MM.1S (cell line): Measurements from ENCODE around the gene SUZ12.
"Not testable (repeated sequence)": the region's sequence is repeated elsewhere in the genome, so short reads cannot be mapped to it uniquely, and the experiment has no call there.

Source experiments
- DNase-seq: peaks from one replicate; pipeline ENCODE4 v3.0.0-alpha.2; 2015
- H2AFZ ChIP-seq: fragments of 300-600 bp; sonication (generic); 2 replicates; pipeline ENCODE4 v1.6.0; 2016; ENCODE audit warnings: antibody characterized with exemption, low read length
- H3F3A ChIP-seq: fragments of 300-600 bp; sonication (generic); 2 replicates; pipeline ENCODE4 v1.6.1; 2016; ENCODE audit warnings: mild to moderate bottlenecking, antibody characterized with exemption, low read length, moderate library complexity, mixed read lengths; ENCODE audit not compliant: insufficient read depth
- H3K27ac ChIP-seq: fragments of 300-600 bp; sonication (generic); 2 replicates; pipeline ENCODE4 v1.5.1; 2016; ENCODE audit warnings: mild to moderate bottlenecking, low read length
- H3K27me3 ChIP-seq: fragments of 300-600 bp; sonication (generic); replicated peaks from 2 replicates; pipeline ENCODE4 v1.6.0; 2016; ENCODE audit warnings: low read length; ENCODE audit not compliant: insufficient read depth
- H3K36me3 ChIP-seq: fragments of 300-600 bp; sonication (generic); replicated peaks from 2 replicates; pipeline ENCODE4 v1.6.1; 2016; ENCODE audit warnings: mild to moderate bottlenecking, low read length, mixed read lengths; ENCODE audit not compliant: insufficient read depth
- H3K4me1 ChIP-seq: fragments of 300-600 bp; sonication (generic); 2 replicates; pipeline ENCODE4 v1.6.1; 2016; ENCODE audit warnings: low read length, mixed read lengths
- H3K4me2 ChIP-seq: fragments of 300-600 bp; sonication (generic); 2 replicates; pipeline ENCODE4 v1.6.0; 2016; ENCODE audit warnings: low read depth, low read length
- H3K4me3 ChIP-seq: fragments of 300-600 bp; sonication (generic); 2 replicates; pipeline ENCODE4 v1.5.1; 2016; ENCODE audit warnings: low read length, mixed read lengths
- H3K79me2 ChIP-seq: fragments of 300-600 bp; sonication (generic); 2 replicates; pipeline ENCODE4 v1.6.1; 2016; ENCODE audit warnings: mixed run types, low read length, mixed read lengths
- H3K9ac ChIP-seq: fragments of 300-600 bp; sonication (generic); 2 replicates; pipeline ENCODE4 v1.6.1; 2016; ENCODE audit warnings: low read length, mixed read lengths
- H3K9me2 ChIP-seq: fragments of 300-600 bp; sonication (generic); replicated peaks from 2 replicates; pipeline ENCODE4 v1.6.1; 2016; ENCODE audit warnings: mild to moderate bottlenecking, low read length, mixed read lengths; ENCODE audit not compliant: insufficient read depth
- H3K9me3 ChIP-seq: fragments of 300-600 bp; sonication (generic); replicated peaks from 2 replicates; pipeline ENCODE4 v1.6.1; 2016; ENCODE audit warnings: mild to moderate bottlenecking, low read length, mixed read lengths; ENCODE audit not compliant: insufficient read depth
- H4K20me1 ChIP-seq: fragments of 300-600 bp; sonication (generic); 2 replicates; pipeline ENCODE4 v1.6.1; 2016; ENCODE audit warnings: mild to moderate bottlenecking, low read length, moderate library complexity, mixed read lengths; ENCODE audit not compliant: insufficient read depth
- EZH2 ChIP-seq: fragments of 300-600 bp; sonication (generic); optimal IDR thresholded peaks from 2 replicates; pipeline ENCODE3; 2017; ENCODE audit warnings: low read depth, mild to moderate bottlenecking, antibody characterized with exemption, low read length, mixed read lengths
- EZH2phosphoT487 ChIP-seq: fragments of 300-600 bp; sonication (generic); IDR thresholded peaks from 2 replicates; pipeline ENCODE4 v1.6.1; 2018; ENCODE audit warnings: antibody characterized with exemption, low read length
- TF ChIP-seq, protein P1 (sequence below): fragments of 300-600 bp; sonication (generic); IDR thresholded peaks from 2 replicates; pipeline ENCODE4 v1.5.1; 2016; ENCODE audit warnings: antibody characterized with exemption, low read length, mixed read lengths

The SUZ12 gene

DNA sequence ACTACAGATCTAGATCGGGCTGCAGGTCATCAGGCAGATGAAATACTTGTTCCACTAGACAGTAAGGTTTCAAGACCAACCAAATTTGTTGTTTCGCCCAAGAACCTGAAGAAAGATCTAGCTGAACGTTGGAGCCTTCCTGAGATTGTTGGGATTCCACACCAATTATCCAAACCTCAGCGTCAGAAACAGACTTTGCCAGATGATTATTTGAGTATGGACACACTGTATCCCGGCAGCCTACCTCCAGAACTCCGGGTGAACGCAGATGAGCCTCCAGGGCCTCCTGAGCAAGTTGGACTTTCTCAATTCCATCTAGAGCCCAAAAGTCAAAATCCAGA is 84.8 kb downstream of the SUZ12 start:
- no peaks in the 10 kb centered on the region for H3K79me2 ChIP-seq
- no peak overlapping the region for H3K4me2 ChIP-seq
- H2AFZ ChIP-seq: no peak overlapping the region
- H3K36me3 ChIP-seq: no peaks in the 10 kb centered on the region
- H3K27ac ChIP-seq: no peak overlapping the region
- H3K4me3 ChIP-seq: no peak overlapping the region
- H3K4me1 ChIP-seq: no peaks in the 10 kb centered on the region
- H3K27me3 ChIP-seq: no peaks in the 10 kb centered on the region
- TF ChIP-seq, protein P1, sequence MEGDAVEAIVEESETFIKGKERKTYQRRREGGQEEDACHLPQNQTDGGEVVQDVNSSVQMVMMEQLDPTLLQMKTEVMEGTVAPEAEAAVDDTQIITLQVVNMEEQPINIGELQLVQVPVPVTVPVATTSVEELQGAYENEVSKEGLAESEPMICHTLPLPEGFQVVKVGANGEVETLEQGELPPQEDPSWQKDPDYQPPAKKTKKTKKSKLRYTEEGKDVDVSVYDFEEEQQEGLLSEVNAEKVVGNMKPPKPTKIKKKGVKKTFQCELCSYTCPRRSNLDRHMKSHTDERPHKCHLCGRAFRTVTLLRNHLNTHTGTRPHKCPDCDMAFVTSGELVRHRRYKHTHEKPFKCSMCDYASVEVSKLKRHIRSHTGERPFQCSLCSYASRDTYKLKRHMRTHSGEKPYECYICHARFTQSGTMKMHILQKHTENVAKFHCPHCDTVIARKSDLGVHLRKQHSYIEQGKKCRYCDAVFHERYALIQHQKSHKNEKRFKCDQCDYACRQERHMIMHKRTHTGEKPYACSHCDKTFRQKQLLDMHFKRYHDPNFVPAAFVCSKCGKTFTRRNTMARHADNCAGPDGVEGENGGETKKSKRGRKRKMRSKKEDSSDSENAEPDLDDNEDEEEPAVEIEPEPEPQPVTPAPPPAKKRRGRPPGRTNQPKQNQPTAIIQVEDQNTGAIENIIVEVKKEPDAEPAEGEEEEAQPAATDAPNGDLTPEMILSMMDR: no peak
- TF ChIP-seq EZH2 (no peak), EZH2phosphoT487 (no peak)
- H3K9ac ChIP-seq: no peak overlapping the region
- no peaks in the 10 kb centered on the region for H4K20me1 ChIP-seq
- no peaks in the 10 kb centered on the region for H3K9me2 ChIP-seq
- no peak for DNase-seq
- no peaks in the 10 kb centered on the region for H3K9me3 ChIP-seq
- H3F3A ChIP-seq: no peaks in the 10 kb centered on the region

DNA sequence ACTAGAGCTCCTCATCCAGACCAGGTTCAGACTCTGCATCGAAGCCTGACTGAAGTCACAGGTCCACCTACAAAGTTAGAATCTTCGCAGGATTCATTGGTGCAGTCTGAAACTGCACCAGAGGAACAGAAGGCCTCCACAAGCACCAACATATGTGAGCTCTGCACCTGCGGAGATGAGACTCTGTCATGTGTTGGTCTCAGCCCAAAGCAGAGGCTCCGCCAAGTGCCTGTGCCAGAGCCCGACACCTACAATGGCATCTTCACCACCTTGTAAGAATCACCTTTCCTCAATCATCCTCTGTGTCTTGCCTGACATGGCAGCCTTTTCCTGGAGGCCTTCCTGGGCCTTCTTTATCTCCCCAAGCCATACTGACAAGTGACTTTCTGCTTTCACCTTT is 85.7 kb downstream of the SUZ12 start:
- not testable (repeated sequence) for H3K4me2 ChIP-seq, H2AFZ ChIP-seq, DNase-seq, H4K20me1 ChIP-seq, H3K79me2 ChIP-seq, H3K36me3 ChIP-seq, H3K4me3 ChIP-seq, H3F3A ChIP-seq, H3K27me3 ChIP-seq, H3K9me2 ChIP-seq, H3K4me1 ChIP-seq, H3K27ac ChIP-seq, H3K9me3 ChIP-seq, H3K9ac ChIP-seq

DNA sequence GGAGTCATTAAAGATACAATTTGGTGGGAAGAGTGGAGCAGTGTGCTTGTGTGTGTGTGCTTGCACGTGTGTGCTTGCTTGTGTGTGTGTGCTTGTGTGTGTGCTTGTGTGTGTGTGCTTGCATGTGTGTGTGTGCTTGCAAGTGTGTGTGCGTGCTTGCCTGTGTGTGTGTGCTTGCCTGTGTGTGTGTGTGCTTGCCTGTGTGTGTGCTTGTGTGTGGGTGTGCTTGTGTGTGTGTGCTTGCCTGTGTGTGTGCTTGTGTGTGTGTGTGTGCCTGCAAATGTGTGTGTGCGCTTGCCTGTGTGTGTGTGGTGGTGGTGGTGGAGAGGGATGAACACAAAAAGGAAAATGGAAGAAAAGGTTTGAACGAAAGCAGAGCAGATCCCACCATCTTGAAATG is 90.5 kb downstream of the SUZ12 start:
- H3K79me2 ChIP-seq, H3K4me1 ChIP-seq, H3K27ac ChIP-seq, H3K9me2 ChIP-seq, H3F3A ChIP-seq, H3K9ac ChIP-seq, H3K36me3 ChIP-seq, H3K27me3 ChIP-seq, H3K4me2 ChIP-seq, DNase-seq, H2AFZ ChIP-seq, H4K20me1 ChIP-seq, H3K9me3 ChIP-seq, H3K4me3 ChIP-seq: not testable (repeated sequence)

DNA sequence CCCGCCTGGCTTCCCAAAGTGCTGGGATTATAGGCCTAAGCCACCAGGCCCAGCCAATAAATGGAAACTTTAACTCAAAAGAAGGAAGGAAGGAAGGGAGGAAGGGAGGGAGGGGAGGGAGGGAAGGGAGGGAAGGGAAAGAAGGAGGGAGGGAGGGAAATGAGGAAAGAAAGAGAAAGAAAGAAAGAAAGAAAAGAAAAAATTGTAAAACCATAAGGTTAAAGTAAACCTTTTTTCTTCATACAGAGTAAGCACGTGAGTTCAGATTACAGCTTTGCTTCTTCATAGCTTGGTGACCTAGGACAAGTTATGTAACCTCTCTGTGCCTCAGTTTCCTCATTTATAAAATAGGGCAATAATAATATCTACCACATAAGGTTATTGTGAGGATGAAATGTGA is 96.4 kb downstream of the SUZ12 start:
- Histone ChIP-seq H3K4me2 (no peak overlapping the region), H3K4me1 (no peaks in the 10 kb centered on the region), H2AFZ (no peak overlapping the region), H3K9ac (no peak overlapping the region), H3K27ac (no peak overlapping the region), H3K36me3 (no peaks in the 10 kb centered on the region), H3F3A (no peaks in the 10 kb centered on the region), H3K9me2 (no peaks in the 10 kb centered on the region), H3K9me3 (no peaks in the 10 kb centered on the region), H3K27me3 (no peaks in the 10 kb centered on the region), H4K20me1 (no peaks in the 10 kb centered on the region), H3K4me3 (no peak overlapping the region), H3K79me2 (no peaks in the 10 kb centered on the region)
- no peak for DNase-seq
- TF ChIP-seq EZH2: no peak
- no peak for TF ChIP-seq EZH2phosphoT487
- TF ChIP-seq, protein P1: no peak

DNA sequence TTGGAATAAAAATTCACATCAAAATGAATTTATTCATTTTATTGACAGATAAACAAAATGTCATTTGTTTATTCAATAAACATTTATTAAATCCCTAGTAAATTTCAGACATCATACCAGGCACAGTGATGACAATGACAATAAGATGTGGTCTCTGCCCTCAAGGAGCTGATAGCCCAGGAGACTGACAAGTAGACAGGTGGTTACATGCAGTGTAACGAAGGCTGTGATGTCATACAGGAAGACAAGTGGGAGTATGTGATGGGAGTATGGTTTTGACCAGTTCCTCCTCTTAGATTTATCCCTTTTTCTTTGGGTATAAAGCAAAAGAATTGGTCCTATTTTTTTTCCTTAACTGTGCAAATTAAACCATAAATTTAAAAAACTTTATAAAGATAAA is 97.0 kb downstream of the SUZ12 start:
- not testable (repeated sequence) for H3K4me1 ChIP-seq, H3K4me3 ChIP-seq, H3K9ac ChIP-seq, H3F3A ChIP-seq, DNase-seq, H4K20me1 ChIP-seq, H3K9me3 ChIP-seq, H3K36me3 ChIP-seq, H2AFZ ChIP-seq, H3K4me2 ChIP-seq, H3K9me2 ChIP-seq, H3K27ac ChIP-seq, H3K79me2 ChIP-seq, H3K27me3 ChIP-seq

DNA sequence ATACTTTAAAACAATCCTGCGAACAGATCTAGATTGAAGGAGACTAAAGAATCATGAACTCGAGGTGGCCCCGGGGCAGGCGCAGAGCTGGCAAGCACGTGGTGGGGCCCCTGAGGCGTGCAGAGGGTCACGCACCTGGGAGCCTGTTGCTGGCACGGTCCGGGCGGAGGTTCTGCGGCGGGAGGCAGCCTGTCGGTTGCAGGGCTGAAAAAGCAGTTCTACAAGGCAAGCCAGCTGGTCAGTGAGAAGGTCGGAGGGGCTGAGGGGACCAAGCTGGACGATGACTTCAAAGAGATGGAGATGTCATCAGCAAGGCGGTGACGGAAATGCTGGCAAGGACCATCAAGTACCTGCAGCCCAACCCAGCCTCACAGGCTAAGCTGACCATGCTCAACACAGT is 103.4 kb downstream of the SUZ12 start:
- not testable (repeated sequence) for H2AFZ ChIP-seq, H3K9ac ChIP-seq, H3K36me3 ChIP-seq, DNase-seq, H3K27me3 ChIP-seq, H3F3A ChIP-seq, H3K9me2 ChIP-seq, H3K27ac ChIP-seq, H4K20me1 ChIP-seq, H3K79me2 ChIP-seq, H3K4me2 ChIP-seq, H3K4me3 ChIP-seq, H3K4me1 ChIP-seq, H3K9me3 ChIP-seq

DNA sequence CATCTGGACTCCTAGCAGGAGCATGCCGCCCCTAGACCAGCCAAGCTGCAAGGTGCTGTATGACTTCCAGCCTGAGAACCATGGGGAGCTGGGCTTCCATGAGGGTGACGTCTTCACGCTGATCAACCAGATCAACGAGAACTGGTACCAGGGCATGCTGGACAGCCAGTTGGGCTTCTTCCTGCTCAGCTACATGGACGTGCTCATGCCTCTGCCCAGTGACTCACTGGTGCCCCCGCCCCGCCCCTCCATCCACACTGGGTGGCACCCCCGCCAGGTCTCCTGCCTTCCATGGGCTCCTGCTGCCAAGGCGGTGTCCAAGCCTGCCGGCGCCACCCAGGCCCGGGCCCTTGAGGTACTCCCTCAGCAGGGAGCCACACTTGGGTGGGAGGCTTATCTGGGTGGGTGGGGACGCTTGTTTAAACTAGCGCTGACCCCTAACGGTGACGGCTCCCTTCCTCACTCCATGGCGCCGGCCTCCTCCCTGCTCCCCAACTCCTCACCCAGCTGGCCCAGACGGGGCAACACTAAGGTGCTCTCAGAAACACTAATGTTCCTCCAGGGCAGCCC is 104.6 kb downstream of the SUZ12 start:
- not testable (repeated sequence) for H3K36me3 ChIP-seq, H3K9ac ChIP-seq, H3K4me3 ChIP-seq, H3K27ac ChIP-seq, H3K4me2 ChIP-seq, H3K27me3 ChIP-seq, H3K9me2 ChIP-seq, DNase-seq, H2AFZ ChIP-seq, H4K20me1 ChIP-seq, H3F3A ChIP-seq, H3K79me2 ChIP-seq, H3K4me1 ChIP-seq, H3K9me3 ChIP-seq
